NCI-H2171 (cell line): Measurements from ENCODE around the gene TMPRSS9.
"Not testable (repeated sequence)": the region's sequence is repeated elsewhere in the genome, so short reads cannot be mapped to it uniquely, and the experiment has no call there.

ENCODE experiments used
- DNase-seq: peaks from one replicate; lab custom pipeline; 2025; lab: John Stamatoyannopoulos, UW

Gene TMPRSS9

DNA sequence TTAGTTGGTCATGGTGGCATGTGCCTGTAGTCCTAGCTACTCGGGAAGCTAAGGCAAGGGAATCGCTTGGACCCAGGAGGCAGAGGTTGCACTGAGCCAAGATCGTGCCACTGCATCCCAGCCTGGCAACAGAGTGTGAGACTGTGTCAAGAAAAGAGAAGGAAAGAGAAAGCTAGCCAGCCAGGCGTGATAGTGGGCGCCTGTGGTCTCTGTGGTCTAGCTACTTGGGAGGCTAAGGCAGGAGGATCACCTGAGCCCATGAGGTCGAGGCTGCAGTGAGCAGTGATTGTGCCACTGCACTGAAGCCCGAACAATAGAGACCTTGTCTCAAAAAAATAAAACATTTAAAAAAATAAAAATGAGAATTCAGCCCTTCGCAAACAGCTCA is 34.0 kb downstream of the TMPRSS9 start:
- DNase-seq, result no peak

DNA sequence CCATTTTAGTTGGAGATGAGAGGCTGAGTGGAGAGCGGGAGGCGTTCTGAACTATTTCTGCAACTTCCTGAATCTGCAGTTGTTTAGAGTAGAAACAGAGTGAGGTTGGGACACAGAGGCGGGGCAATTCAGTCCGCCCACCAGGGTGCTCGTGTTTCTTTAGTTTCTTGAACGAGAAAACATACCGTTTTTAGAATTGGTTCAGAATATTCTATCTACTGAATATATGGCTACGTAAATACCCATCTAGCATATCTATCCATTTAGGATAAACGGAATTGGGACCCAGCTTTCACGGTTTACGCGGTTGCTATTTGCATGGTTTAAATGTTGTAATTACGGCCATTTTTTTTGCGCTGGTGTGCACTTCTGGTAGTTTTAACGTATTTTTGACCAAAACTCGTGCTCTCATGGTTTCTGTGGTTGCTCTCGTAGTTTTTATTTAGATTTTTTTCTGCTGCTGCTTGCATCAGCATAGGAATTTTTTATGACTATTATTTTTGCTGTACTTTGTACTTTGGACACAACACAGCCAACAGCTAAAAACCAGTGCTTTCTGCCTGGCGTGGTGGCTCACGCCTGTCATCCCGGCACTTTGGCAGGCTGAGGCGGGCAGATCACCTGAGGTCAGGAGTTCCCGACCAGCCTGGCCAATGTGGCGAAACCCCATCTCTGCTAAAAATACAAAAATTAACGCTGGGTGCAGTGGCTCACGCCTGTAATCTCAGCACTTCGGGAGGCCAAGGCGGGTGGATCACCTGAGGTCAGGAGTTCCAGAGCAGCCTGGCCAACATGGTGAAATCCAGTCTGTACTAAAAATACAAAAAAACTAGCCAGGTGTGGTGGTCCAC is 34.6 kb downstream of the TMPRSS9 start:
- no peak for DNase-seq

DNA sequence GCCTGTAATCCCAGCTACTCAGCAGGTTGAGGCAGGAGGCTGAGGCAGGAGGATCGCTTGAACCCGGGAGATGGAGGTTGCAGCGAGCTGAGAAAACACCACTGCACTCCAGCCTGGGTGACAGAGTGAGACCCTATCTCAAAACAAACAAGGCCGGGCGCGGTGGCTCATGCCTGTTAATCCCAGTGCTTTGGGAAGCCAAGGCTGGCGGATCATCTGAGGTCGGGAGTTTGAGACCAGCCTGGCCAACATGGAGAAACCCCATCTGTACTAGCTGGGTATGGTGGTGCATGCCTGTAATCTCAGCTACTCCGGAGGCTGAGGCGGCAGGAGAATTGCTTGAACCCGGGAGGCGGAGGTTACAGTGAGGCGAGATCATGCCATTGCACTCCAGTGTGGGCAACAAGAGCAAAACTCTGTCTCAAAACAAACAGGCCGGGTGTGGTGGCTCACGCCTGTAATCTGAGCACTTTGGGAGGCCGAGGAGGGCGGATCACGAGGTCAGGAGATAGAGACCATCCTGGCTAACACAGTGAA is 35.3 kb downstream of the TMPRSS9 start:
- DNase-seq, result not testable (repeated sequence)

DNA sequence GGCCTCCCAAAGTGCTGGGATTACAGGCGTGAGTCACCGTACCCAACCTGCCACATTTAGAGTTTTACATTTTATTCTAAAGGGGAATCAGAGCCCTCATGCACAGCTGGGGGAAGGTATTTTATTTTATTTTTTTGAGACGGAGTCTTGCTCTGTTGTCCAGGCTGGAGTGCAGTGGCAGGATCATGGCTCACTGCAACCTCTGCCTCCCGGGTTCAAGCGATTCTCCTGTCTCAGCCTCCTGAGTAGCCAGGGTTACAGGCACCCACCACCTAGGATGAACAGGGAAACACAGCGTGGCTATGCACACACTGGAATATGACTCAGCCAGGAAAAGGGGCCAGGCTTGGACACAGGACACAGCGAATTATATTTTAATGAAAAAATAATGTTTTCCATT is 37.1 kb downstream of the TMPRSS9 start:
- not testable (repeated sequence) for DNase-seq

DNA sequence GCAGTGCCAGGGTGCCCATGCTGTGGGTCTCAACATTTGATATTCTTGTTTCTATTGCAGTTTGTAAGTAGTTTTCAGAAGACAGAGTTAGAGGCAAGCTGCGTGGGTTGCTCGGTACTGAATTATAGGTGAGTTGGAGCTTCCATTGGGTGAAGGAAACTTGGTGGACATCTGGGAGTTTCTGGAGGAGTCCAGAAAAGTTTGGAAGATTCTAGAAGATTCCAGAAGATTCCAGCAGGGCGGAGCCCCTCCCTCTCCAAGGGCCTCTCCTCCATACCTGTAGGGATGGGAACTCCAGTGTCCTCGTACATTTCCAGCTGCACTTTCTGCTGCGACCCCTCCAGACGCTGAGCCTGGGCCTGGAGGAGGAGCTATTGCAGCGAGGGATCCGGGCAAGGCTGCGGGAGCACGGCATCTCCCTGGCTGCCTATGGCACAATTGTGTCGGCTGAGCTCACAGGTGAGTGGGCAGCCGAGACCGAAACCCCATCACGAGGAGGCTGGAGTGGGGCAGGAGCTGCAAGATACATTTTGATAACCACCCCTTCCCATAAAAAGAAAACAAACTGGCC is 38.8 kb downstream of the TMPRSS9 start:
- DNase-seq, result no peak

DNA sequence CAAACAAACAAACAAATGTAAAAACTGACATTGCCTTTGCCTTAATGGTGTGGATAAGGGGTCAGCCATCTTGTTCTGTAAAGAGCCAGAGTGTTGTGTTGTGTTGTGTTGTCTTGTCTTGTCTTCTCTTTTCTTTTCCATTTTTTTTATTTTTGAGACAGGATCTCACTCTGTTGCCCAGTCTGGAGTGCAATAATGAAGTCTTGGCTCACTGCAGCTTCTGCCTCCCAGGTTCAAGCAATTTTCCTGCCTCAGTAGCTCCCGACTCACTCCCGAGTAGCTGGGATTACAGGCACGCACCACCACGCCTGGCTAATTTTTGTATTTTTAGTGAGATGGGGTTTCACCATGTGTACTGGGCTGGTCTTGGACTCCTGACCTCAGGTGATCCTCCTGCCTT is 39.5 kb downstream of the TMPRSS9 start:
- DNase-seq, result no peak

DNA sequence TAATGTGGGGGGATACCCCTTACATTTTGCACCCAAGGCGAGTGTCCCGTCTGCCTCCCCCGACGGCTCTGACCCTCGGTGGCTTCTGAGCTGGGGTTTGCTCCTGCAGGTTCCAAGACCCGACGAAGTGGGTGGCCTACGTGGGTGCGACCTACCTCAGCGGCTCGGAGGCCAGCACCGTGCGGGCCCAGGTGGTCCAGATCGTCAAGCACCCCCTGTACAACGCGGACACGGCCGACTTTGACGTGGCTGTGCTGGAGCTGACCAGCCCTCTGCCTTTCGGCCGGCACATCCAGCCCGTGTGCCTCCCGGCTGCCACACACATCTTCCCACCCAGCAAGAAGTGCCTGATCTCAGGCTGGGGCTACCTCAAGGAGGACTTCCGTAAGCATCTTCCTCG is 48.2 kb downstream of the TMPRSS9 start:
- no peak for DNase-seq

DNA sequence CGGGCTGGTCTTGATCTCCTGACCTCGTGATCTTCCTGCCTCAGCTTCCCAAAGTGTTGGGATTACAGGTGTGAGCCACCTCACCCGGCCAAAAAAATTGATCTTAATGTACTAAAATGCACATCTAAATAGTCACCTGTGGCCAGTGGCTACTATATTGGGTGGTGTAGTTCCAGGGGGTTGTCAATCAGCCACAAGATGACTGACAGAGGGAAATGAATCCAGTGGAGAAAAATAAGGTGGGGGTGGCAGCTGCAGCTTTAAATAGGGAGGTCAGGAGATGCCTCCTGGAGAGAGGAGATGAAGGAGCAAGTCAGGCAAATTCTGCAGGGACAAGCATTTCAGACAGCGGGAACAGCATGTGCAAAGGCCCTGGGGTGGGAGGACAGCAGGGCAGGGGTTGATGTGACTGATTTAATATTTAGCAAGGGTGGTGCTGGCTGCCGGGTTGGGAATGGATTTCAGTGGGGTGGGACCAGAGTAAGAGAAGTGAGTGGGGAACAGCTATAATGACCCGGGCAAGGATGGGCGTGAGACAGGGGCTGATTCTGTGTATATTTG is 49.4 kb downstream of the TMPRSS9 start:
- DNase-seq, result no peak

DNA sequence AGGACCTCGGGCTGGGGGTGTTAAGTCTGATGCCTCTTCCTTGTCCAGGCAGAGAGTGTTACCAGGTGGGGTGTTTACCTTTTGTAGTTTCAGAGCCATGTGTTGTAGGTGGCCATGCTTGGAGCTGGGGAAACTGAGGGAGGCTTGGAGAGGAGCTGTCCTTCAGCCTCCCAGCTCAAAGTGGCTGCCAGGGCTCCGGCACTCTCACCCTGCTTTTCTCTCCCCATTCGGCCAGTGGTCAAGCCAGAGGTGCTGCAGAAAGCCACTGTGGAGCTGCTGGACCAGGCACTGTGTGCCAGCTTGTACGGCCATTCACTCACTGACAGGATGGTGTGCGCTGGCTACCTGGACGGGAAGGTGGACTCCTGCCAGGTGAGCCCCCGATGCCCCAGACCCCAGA is 50.0 kb downstream of the TMPRSS9 start:
- no peak for DNase-seq

DNA sequence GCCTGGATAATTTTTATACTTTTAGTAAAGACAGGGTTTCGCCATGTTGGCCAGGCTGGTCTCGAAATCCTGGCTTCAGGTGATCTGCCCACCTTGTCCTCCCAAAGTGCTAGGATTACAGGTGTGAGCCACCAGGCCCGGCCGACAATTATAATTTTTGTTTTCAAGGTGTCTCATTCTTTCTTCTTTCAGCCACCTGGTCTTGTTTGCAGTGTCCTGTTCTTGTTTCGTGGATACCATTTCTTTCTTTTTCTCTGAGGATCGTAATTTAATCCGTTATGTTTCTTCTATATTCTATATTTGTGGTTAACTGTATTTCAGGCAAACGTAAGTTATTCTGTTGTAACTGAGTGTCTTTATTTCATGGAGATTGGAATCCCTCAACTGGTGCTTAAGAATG is 51.6 kb downstream of the TMPRSS9 start:
- DNase-seq, result no peak

DNA sequence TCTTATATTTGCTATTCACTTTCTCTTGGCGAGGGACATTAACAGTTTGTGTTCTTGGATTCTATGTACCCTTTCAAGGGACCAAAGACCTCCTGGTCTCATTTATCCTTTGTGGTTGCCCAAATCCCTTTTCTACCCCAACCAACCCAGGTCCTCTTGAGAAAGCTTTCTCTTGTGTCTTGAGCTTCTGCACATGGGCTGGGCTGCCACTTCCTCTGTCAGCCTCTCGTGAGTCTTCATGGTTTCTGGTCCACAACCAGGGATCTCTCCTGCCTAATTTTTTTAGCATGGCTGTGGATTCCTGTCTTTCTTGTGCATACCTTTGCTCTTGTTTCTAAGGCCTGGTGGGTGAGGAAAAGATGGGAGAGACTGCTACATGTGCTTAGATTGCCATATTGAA is 52.4 kb downstream of the TMPRSS9 start:
- DNase-seq, result no peak

DNA sequence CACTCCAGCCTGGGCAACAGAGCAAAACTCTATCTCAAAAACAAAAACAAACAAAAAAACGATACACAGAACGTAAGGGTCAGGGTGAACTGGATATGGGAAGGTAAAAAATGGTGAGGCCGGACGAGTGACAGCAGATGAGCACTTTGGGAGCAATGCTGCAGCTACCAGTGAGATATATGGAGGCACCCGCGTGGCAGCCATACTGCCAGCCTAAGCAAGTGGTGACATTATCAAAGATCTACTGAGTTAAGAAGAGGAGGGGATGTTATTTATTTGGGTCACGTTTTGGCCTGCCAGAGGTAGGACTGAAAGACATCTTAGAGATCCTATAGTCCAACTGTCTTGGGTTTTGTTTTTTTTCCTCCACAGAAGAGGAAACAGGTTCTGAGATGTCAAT is 53.1 kb downstream of the TMPRSS9 start:
- DNase-seq, result no peak

DNA sequence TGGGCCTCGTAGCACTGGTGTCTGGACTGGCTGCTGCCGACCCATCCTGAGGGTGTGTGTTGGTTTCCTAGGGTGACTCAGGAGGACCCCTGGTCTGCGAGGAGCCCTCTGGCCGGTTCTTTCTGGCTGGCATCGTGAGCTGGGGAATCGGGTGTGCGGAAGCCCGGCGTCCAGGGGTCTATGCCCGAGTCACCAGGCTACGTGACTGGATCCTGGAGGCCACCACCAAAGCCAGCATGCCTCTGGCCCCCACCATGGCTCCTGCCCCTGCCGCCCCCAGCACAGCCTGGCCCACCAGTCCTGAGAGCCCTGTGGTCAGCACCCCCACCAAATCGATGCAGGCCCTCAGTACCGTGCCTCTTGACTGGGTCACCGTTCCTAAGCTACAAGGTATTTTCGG is 53.6 kb downstream of the TMPRSS9 start:
- no peak for DNase-seq

DNA sequence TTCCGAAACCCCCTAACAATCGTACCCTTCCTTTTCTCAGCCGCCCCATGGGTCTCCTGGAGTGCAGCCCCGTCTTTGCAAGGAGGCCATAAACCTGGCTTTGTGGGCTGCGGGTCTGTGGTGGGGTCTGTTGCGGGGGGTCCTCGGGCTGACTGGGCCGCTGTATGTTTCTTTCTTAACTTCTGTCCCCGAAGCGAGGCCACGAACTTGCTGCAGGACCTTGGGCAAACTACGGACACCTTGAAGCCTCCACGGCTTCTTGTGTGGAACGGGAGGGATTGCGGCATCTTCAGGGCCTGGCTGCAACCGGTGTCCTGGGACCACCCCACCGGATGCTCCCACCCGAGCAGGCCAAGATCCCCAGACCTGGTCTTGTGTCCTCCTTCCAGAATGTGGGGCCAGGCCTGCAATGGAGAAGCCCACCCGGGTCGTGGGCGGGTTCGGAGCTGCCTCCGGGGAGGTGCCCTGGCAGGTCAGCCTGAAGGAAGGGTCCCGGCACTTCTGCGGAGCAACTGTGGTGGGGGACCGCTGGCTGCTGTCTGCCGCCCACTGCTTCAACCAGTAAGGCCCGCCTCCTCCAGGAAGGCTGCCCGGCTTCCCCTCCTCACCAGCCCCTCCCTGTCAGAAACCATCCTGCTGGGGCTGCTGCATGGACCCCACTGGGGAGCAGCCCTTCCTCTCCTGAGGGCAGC is 55.4 kb downstream of the TMPRSS9 start:
- no peak for DNase-seq

DNA sequence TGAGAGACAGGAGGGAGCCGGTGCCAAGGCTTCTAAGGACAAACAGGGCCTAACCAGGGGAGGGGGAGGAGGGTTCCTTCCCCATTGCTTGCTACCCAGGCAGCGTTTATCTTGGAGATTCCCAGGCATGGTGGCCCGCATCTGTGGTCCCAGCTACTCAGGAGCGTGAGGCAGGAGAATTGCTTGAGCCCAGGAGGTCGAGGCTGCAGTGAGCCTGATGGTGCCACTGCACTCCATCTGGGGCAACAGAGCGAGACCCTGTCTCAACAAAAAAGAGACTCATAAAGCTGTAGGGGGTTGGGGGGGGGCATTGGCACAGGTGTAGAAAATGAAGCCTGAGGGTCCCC is 55.9 kb downstream of the TMPRSS9 start:
- no peak for DNase-seq

DNA sequence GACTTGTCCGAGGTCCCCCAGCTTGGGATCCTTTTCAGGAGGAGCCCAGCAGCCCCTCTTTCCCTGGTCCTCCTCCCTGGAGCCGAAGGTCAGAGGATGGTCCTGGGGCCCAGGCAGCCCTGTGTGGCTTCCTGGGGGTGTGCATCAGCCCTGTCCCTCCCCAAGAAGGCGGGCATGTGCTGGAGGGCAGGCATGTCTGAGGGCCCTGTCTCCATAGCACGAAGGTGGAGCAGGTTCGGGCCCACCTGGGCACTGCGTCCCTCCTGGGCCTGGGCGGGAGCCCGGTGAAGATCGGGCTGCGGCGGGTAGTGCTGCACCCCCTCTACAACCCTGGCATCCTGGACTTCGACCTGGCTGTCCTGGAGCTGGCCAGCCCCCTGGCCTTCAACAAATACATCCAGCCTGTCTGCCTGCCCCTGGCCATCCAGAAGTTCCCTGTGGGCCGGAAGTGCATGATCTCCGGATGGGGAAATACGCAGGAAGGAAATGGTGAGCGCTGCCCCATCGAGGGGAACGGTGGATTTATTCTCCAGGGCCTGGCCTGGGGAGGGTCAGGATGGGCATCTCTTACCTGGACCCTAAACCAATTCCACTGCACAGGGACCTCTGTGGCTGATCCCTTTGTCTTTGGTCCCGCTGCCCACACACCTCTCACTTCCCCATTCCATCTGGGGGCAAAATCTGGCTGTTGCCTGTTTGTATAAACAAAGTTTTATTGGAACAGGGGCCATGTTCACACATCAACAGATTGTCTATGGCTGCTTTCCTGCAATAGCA is 56.4 kb downstream of the TMPRSS9 start:
- no peak for DNase-seq

DNA sequence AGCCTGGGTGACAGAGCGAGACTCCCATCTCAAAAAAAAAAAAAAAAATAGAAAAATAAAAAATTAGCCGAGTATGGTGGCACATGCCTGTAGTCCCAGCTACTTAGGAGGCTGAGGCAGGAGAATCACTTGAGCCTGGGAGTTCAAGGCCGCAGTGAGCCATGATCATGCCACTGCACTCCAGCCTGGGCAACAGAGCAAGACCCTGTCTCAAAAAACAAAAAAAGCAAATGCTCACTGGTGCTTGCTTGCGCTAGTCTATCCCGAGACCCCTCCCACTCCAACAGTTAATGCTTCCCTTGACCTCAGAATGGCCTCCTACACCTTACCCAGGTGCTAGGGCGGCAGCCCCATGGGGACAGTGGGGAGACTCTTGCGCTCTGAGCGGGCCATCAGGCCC is 57.4 kb downstream of the TMPRSS9 start:
- not testable (repeated sequence) for DNase-seq

DNA sequence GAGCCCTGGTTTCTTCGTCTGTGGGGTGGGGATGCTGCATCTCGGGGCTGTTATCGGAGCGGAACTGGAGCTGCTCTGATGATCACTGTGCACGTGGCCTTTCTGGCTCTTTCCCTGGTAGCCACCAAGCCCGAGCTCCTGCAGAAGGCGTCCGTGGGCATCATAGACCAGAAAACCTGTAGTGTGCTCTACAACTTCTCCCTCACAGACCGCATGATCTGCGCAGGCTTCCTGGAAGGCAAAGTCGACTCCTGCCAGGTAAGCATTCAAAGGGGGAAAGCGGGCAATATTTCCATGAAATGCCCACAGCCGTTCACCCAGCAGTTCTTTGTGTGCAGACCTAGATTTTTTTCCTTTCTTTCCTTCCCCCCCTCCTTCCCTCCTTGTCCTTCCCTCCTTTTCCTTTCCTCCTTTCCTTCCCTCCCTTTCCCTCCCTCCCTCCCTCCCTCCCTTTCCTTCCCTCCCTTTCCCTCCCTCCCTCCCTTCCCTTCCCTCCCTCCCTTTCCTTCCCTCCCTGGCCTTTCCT is 57.9 kb downstream of the TMPRSS9 start:
- DNase-seq, result no peak

DNA sequence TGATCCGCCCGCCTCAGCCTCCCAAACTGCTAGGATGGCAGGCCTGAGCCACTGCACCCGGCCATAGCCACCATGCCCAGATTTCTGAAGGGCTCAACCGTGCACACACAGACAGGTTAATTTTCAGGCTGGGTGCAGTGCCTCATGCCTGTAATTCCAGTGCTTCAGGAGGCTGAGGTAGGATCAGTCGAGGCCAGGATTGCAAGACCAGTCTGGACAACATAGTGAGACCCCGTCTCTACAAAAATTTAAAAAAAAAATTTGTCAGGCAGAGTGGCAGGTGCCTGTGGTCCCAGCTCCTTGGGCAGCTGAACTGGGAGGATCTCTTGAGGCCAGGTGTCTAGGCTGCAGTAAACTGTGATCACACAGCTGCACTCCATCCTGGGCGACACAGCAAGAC is 59.7 kb downstream of the TMPRSS9 start:
- DNase-seq, result no peak

DNA sequence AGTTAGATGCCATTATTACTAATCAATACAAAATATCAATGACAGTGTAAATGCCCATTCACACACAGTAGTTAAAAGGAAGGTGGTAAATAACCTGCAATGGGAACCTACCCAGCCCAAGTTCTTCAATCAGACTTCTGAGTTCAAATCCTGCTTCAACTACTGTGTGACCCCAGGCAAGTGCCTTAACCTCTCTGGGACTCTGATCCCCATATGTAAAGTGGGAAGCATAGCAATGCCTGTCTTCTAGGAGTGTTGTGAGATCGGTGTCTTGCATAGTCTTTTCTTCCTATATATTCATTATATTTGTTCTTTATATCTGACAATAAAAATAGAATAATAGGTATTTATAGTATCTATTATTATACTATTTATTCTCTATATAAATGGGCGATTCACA is 60.4 kb downstream of the TMPRSS9 start:
- DNase-seq, result no peak

DNA sequence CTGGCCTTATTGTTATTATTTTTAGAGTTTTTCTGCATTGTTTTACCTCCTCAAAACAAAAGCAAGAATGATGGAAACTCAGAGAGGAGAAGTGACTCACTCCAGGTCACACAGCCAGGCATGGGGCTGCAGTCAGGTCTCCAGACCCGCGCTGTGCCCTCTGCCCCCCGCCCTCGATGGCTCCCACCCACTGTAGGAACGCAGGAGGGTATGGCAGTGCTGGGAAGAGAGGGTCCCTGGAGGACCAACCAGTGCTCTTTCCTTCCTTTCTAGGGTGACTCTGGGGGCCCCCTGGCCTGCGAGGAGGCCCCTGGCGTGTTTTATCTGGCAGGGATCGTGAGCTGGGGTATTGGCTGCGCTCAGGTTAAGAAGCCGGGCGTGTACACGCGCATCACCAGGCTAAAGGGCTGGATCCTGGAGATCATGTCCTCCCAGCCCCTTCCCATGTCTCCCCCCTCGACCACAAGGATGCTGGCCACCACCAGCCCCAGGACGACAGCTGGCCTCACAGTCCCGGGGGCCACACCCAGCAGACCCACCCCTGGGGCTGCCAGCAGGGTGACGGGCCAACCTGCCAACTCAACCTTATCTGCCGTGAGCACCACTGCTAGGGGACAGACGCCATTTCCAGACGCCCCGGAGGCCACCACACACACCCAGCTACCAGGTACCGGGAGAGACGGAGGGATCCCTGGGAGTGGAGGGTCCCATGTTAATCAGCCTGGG is 61.7 kb downstream of the TMPRSS9 start:
- no peak for DNase-seq
